Endothelial cell of umbilical vein (primary cell): ENCODE data around the gene SLAMF8.

Experiments
- CTCF ChIP-seq, 2 donors: IDR thresholded peaks; 1 replicate in 1 of 2; 2 replicates in 1 of 2; pipeline ENCODE4 v1.5.1; 2011; ENCODE audit warnings: low read length in 2 of 2, mild to moderate bottlenecking in 2 of 2, moderate library complexity in 2 of 2, control low read depth in 1 of 2, inconsistent platforms in 1 of 2, low read depth in 1 of 2; ENCODE audit not compliant: insufficient read depth in 1 of 2; ENCODE audit errors: extremely low read depth in 1 of 2
- EZH2 ChIP-seq: IDR thresholded peaks from 2 replicates; pipeline ENCODE4 v1.6.1; 2012; ENCODE audit warnings: borderline replicate concordance, low read depth, mild to moderate bottlenecking, moderate library complexity, low read length, inconsistent platforms; ENCODE audit not compliant: severe bottlenecking
- FOS ChIP-seq: IDR thresholded peaks from 2 replicates; pipeline ENCODE4 v1.6.1; 2011; ENCODE audit warnings: mild to moderate bottlenecking, low read length, moderate library complexity, borderline replicate concordance; ENCODE audit not compliant: insufficient read depth
- GATA2 ChIP-seq: IDR thresholded peaks from 2 replicates; pipeline ENCODE4 v1.7.0; 2011; ENCODE audit warnings: low read depth, mild to moderate bottlenecking, moderate library complexity, mixed read lengths, low read length; ENCODE audit not compliant: insufficient read length, insufficient read depth
- JUN ChIP-seq: IDR thresholded peaks from 2 replicates; pipeline ENCODE4 v1.6.1; 2011; ENCODE audit warnings: borderline replicate concordance, low read depth; ENCODE audit not compliant: insufficient read length, insufficient read depth
- MAX ChIP-seq: IDR thresholded peaks from 2 replicates; pipeline ENCODE4 v1.6.1; 2011; ENCODE audit not compliant: insufficient read depth, insufficient read length
- MYC ChIP-seq: IDR thresholded peaks from one replicate; pipeline ENCODE4 v1.6.1; 2011; ENCODE audit warnings: mild to moderate bottlenecking, low read depth, low read length
- POLR2A ChIP-seq: IDR thresholded peaks from 2 replicates; pipeline ENCODE4 v1.6.1; 2012; ENCODE audit warnings: low read depth, mild to moderate bottlenecking, control low read depth, low read length
- POLR2AphosphoS5 ChIP-seq: IDR thresholded peaks from 2 replicates; pipeline ENCODE4 v1.6.1; 2012; ENCODE audit warnings: low read depth, mild to moderate bottlenecking, control low read depth, low read length, moderate library complexity; ENCODE audit not compliant: insufficient read depth

- no peak for TF ChIP-seq CTCF (IDR thresholded peaks at IDR 0.05; ENCODE audit: extremely low read depth in 1 of 2, insufficient read depth in 1 of 2, low read depth in 1 of 2, low read length in 2 of 2)
- no peak for TF ChIP-seq POLR2A
- no peak for TF ChIP-seq EZH2
- TF ChIP-seq POLR2AphosphoS5: no peak
- TF ChIP-seq MAX: no peak
- TF ChIP-seq MYC: no peak
- no peak for TF ChIP-seq GATA2
- no peak for TF ChIP-seq JUN
- TF ChIP-seq FOS: no peak
These were observed 4.9 kb downstream of the SLAMF8 start for GRCh38 chr1:159831412-159832141.
